Measurements from ENCODE around the gene SMLR1. TPM values are rescaled to one million over a fixed set of nuclear protein-coding genes. Genes with fewer than 3 reads are reported as not detected.

Gene SMLR1
- total and polyA plus RNA-seq, 2 donors = 0.02 TPM; not detected in 1

- Histone ChIP-seq H3K4me3 (ENCODE audit: low read length in 2 of 2) (no peak overlapping the region), H3K9me3 (ENCODE audit: control insufficient read depth in 2 of 2, insufficient read depth in 1 of 2, low read length in 1 of 2) (no peaks in the 10 kb centered on the region), H3K27me3 (ENCODE audit: control insufficient read depth in 2 of 2, insufficient read depth in 1 of 2, low read length in 1 of 2) (no peaks in the 10 kb centered on the region), H3K36me3 (ENCODE audit: control insufficient read depth in 2 of 2, insufficient read depth in 2 of 2, low read length in 1 of 2) (no peaks in the 10 kb centered on the region), H3K27ac (ENCODE audit: low read depth in 1 of 2, low read length in 1 of 2) (no peak overlapping the region), H3K4me1 (ENCODE audit: control insufficient read depth in 2 of 2, insufficient read depth in 2 of 2, low read length in 2 of 2) (no peaks in the 10 kb centered on the region)
- WGBS = 98% methylated on average over 5 of the region's 5 CpGs
- no peak for DNase-seq (ENCODE audit: low read depth in 6 of 9, low spot score in 9 of 9)
Observed at GRCh38 chr6:130834482-130835251, 7.5 kb downstream of the SMLR1 start.

DNA sequence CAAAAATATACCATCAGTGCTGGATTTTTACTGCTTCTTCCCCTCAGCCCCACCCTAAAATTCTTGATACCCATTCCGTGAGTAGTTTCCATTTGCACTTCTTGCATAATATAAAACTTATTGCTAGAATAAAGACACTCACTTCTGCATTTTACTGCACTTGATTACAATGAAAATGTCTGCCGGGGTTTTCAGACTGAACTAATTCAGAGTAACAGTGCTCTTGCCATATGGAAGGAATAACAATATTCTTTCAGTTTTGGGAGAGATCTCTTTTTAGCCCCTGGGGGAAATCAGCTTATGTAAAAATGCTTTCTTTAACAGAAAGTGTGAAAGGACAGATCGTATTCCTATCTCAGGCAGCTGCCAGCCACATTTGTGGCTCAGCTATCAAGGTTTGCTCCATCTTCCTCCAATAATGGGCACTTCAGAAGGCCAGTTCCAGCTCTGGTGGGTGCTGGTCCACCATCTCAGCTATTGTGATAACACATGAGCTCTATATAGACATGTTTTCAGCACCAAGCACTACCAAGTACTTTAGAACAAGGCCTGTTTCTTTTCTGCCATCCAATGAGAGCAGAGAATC lies 8.9 kb downstream of the SMLR1 start:
- no peaks in the 10 kb centered on the region for H3K27me3 ChIP-seq (ENCODE audit: control insufficient read depth in 2 of 2, insufficient read depth in 1 of 2, low read length in 1 of 2)
- no peaks in the 10 kb centered on the region for H3K9me3 ChIP-seq (ENCODE audit: control insufficient read depth in 2 of 2, insufficient read depth in 1 of 2, low read length in 1 of 2)
- no peaks in the 10 kb centered on the region for H3K4me1 ChIP-seq (ENCODE audit: control insufficient read depth in 2 of 2, insufficient read depth in 2 of 2, low read length in 2 of 2)
- no peak for DNase-seq (ENCODE audit: low read depth in 6 of 9, low spot score in 9 of 9)
- H3K4me3 ChIP-seq (ENCODE audit: low read length in 2 of 2) = no peak overlapping the region
- H3K36me3 ChIP-seq (ENCODE audit: control insufficient read depth in 2 of 2, insufficient read depth in 2 of 2, low read length in 1 of 2) = no peaks in the 10 kb centered on the region
- no peak overlapping the region for H3K27ac ChIP-seq (ENCODE audit: low read depth in 1 of 2, low read length in 1 of 2)
- WGBS = 98% methylated on average over 3 of the region's 3 CpGs

DNA sequence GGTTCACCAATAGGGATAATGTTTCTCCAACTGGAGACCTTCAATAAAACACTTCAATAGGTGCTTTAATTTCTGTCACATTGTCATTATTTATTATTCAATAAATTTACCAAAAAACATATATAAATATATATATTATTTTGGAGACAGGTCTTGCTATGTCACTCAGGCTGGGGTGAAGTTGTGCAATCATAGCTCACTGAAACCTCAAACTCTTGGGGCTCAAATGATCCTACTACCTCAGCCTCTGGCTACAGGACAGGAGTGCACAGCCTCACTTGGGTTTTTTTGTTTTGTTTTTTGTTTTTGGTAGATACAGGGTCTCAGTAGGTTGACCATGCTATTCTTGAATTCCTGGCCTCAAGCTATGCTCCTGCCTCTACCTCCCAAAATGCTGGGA lies 9.9 kb downstream of the SMLR1 start:
- no peak for DNase-seq (ENCODE audit: low read depth in 6 of 9, low spot score in 9 of 9)
- Histone ChIP-seq H3K27ac (ENCODE audit: low read depth in 1 of 2, low read length in 1 of 2) (no peak overlapping the region), H3K4me3 (ENCODE audit: low read length in 2 of 2) (no peak overlapping the region), H3K36me3 (ENCODE audit: control insufficient read depth in 2 of 2, insufficient read depth in 2 of 2, low read length in 1 of 2) (no peaks in the 10 kb centered on the region), H3K27me3 (ENCODE audit: control insufficient read depth in 2 of 2, insufficient read depth in 1 of 2, low read length in 1 of 2) (no peaks in the 10 kb centered on the region), H3K4me1 (ENCODE audit: control insufficient read depth in 2 of 2, insufficient read depth in 2 of 2, low read length in 2 of 2) (no peaks in the 10 kb centered on the region), H3K9me3 (ENCODE audit: control insufficient read depth in 2 of 2, insufficient read depth in 1 of 2, low read length in 1 of 2) (no peaks in the 10 kb centered on the region)

DNA sequence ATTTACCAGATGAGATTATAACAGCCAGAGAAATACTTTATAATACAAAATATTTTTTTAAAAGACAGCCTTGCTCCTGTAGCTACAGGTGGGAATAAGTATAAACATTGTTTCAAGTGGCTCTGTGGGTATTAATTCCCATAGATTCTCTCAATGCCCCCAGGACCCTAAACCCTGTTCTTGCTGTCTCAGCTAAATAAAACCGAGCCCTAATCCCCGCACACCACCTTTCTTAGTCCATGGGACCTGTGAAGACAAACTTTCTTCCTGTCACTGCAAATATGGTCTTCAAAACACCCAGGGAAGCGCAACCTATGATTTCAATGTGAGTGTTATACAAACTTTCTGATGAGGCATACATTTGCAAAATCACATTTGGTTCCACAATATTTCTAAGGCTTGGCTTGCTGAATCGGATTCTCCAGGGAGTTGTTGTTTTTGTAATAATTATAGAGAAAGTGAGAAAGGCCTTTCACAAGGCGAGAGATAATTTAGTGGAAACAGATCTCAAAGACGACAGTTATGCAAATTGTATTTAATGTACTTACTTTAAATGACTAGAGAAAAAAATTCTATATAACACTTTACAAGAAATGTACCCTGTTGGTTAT lies 11.1 kb downstream of the SMLR1 start:
- Histone ChIP-seq H3K9me3 (ENCODE audit: control insufficient read depth in 2 of 2, insufficient read depth in 1 of 2, low read length in 1 of 2) (no peaks in the 10 kb centered on the region), H3K27me3 (ENCODE audit: control insufficient read depth in 2 of 2, insufficient read depth in 1 of 2, low read length in 1 of 2) (no peaks in the 10 kb centered on the region), H3K4me3 (ENCODE audit: low read length in 2 of 2) (no peak overlapping the region), H3K36me3 (ENCODE audit: control insufficient read depth in 2 of 2, insufficient read depth in 2 of 2, low read length in 1 of 2) (no peaks in the 10 kb centered on the region), H3K4me1 (ENCODE audit: control insufficient read depth in 2 of 2, insufficient read depth in 2 of 2, low read length in 2 of 2) (no peaks in the 10 kb centered on the region), H3K27ac (ENCODE audit: low read depth in 1 of 2, low read length in 1 of 2) (no peak overlapping the region)
- DNase-seq (ENCODE audit: low read depth in 6 of 9, low spot score in 9 of 9) = no peak
- WGBS = 97% methylated on average over 6 of the region's 6 CpGs

GRCh38 chr6:130838951-130839350 lies 11.7 kb downstream of the SMLR1 start:
- H3K9me3 ChIP-seq (ENCODE audit: control insufficient read depth in 2 of 2, insufficient read depth in 1 of 2, low read length in 1 of 2) = no peaks in the 10 kb centered on the region
- H3K4me1 ChIP-seq (ENCODE audit: control insufficient read depth in 2 of 2, insufficient read depth in 2 of 2, low read length in 2 of 2) = no peaks in the 10 kb centered on the region
- H3K36me3 ChIP-seq (ENCODE audit: control insufficient read depth in 2 of 2, insufficient read depth in 2 of 2, low read length in 1 of 2) = no peaks in the 10 kb centered on the region
- no peak overlapping the region for H3K4me3 ChIP-seq (ENCODE audit: low read length in 2 of 2)
- H3K27ac ChIP-seq (ENCODE audit: low read depth in 1 of 2, low read length in 1 of 2) = no peak overlapping the region
- DNase-seq (ENCODE audit: low read depth in 6 of 9, low spot score in 9 of 9) = no peak
- WGBS = 96% methylated on average over 5 of the region's 5 CpGs
- no peaks in the 10 kb centered on the region for H3K27me3 ChIP-seq (ENCODE audit: control insufficient read depth in 2 of 2, insufficient read depth in 1 of 2, low read length in 1 of 2)

GRCh38 chr6:130839379-130839778 lies 12.2 kb downstream of the SMLR1 start:
- H3K27ac ChIP-seq (ENCODE audit: low read depth in 1 of 2, low read length in 1 of 2) = no peak overlapping the region
- no peaks in the 10 kb centered on the region for H3K27me3 ChIP-seq (ENCODE audit: control insufficient read depth in 2 of 2, insufficient read depth in 1 of 2, low read length in 1 of 2)
- H3K4me3 ChIP-seq (ENCODE audit: low read length in 2 of 2) = no peak overlapping the region
- no peaks in the 10 kb centered on the region for H3K9me3 ChIP-seq (ENCODE audit: control insufficient read depth in 2 of 2, insufficient read depth in 1 of 2, low read length in 1 of 2)
- DNase-seq (ENCODE audit: low read depth in 6 of 9, low spot score in 9 of 9) = no peak
- over 99% methylated on average over 2 of the region's 2 CpGs for WGBS
- no peaks in the 10 kb centered on the region for H3K36me3 ChIP-seq (ENCODE audit: control insufficient read depth in 2 of 2, insufficient read depth in 2 of 2, low read length in 1 of 2)
- H3K4me1 ChIP-seq (ENCODE audit: control insufficient read depth in 2 of 2, insufficient read depth in 2 of 2, low read length in 2 of 2) = no peaks in the 10 kb centered on the region

GRCh38 chr6:130840050-130840449 lies 12.8 kb downstream of the SMLR1 start:
- Histone ChIP-seq H3K27me3 (ENCODE audit: control insufficient read depth in 2 of 2, insufficient read depth in 1 of 2, low read length in 1 of 2) (no peaks in the 10 kb centered on the region), H3K36me3 (ENCODE audit: control insufficient read depth in 2 of 2, insufficient read depth in 2 of 2, low read length in 1 of 2) (no peaks in the 10 kb centered on the region), H3K9me3 (ENCODE audit: control insufficient read depth in 2 of 2, insufficient read depth in 1 of 2, low read length in 1 of 2) (no peaks in the 10 kb centered on the region), H3K27ac (ENCODE audit: low read depth in 1 of 2, low read length in 1 of 2) (no peak overlapping the region), H3K4me1 (ENCODE audit: control insufficient read depth in 2 of 2, insufficient read depth in 2 of 2, low read length in 2 of 2) (no peaks in the 10 kb centered on the region), H3K4me3 (ENCODE audit: low read length in 2 of 2) (no peak overlapping the region)
- DNase-seq (ENCODE audit: low read depth in 6 of 9, low spot score in 9 of 9) = no peak
- WGBS = 98% methylated on average over 2 of the region's 2 CpGs

GRCh38 chr6:130841128-130841728 lies 14.0 kb downstream of the SMLR1 start:
- no peaks in the 10 kb centered on the region for H3K9me3 ChIP-seq (ENCODE audit: control insufficient read depth in 2 of 2, insufficient read depth in 1 of 2, low read length in 1 of 2)
- no peak overlapping the region for H3K27ac ChIP-seq (ENCODE audit: low read depth in 1 of 2, low read length in 1 of 2)
- no peaks in the 10 kb centered on the region for H3K4me1 ChIP-seq (ENCODE audit: control insufficient read depth in 2 of 2, insufficient read depth in 2 of 2, low read length in 2 of 2)
- DNase-seq (ENCODE audit: low read depth in 6 of 9, low spot score in 9 of 9) = no peak
- no peaks in the 10 kb centered on the region for H3K27me3 ChIP-seq (ENCODE audit: control insufficient read depth in 2 of 2, insufficient read depth in 1 of 2, low read length in 1 of 2)
- no peaks in the 10 kb centered on the region for H3K36me3 ChIP-seq (ENCODE audit: control insufficient read depth in 2 of 2, insufficient read depth in 2 of 2, low read length in 1 of 2)
- 71% methylated on average over 4 of the region's 4 CpGs for WGBS
- no peak overlapping the region for H3K4me3 ChIP-seq (ENCODE audit: low read length in 2 of 2)

Data from thymus (tissue), 11 donors.